Stimulated activated CD8-positive, alpha-beta memory T cell treated with anti-CD3 and anti-CD28 coated beads, Interleukin-4, amount 100 ng/mL, for 48 hours (primary cell): ENCODE results near the gene CACNA2D3.

Source experiments
- DNase-seq: peaks from one replicate; pipeline ENCODE4 v3.0.0-alpha.2; 2020

CACNA2D3 gene

GRCh38 chr3:54901906-54902685 is 779.7 kb downstream of the CACNA2D3 start:
- no peak for DNase-seq

- no peak for DNase-seq
These were observed 783.0 kb downstream of the CACNA2D3 start for GRCh38 chr3:54905261-54905888.

- no peak for DNase-seq
These were observed 783.6 kb downstream of the CACNA2D3 start for GRCh38 chr3:54905920-54906319.

GRCh38 chr3:54906763-54907162 is 784.4 kb downstream of the CACNA2D3 start:
- no peak for DNase-seq

- DNase-seq = no peak
These were observed 786.8 kb downstream of the CACNA2D3 start for GRCh38 chr3:54909191-54909590.

GRCh38 chr3:54914180-54914579 is 791.8 kb downstream of the CACNA2D3 start:
- no peak for DNase-seq

- DNase-seq = no peak
These were observed 792.8 kb downstream of the CACNA2D3 start for GRCh38 chr3:54915181-54915580.

- no peak for DNase-seq
These were observed 793.6 kb downstream of the CACNA2D3 start for GRCh38 chr3:54915976-54916375.

- DNase-seq = no peak
These were observed 794.4 kb downstream of the CACNA2D3 start for GRCh38 chr3:54916732-54917131.

- DNase-seq = no peak
These were observed 794.8 kb downstream of the CACNA2D3 start for GRCh38 chr3:54917174-54917573.

GRCh38 chr3:54917862-54918261 is 795.5 kb downstream of the CACNA2D3 start:
- DNase-seq = no peak

- no peak for DNase-seq
These were observed 796.2 kb downstream of the CACNA2D3 start for GRCh38 chr3:54918516-54918915.

GRCh38 chr3:54928046-54928770 is 805.9 kb downstream of the CACNA2D3 start, which contains the start of gene LRTM1:
Gene LRTM1, minus strand, starts transcription at chr3:54928059. Its CDS starts 148 bp downstream, at chr3:54927911.
- no peak for DNase-seq

- DNase-seq = no peak
These were observed 808.8 kb downstream of the CACNA2D3 start for GRCh38 chr3:54931182-54931581.

GRCh38 chr3:54932606-54933005 is 810.3 kb downstream of the CACNA2D3 start:
- DNase-seq = no peak

- no peak for DNase-seq
These were observed 813.5 kb downstream of the CACNA2D3 start for GRCh38 chr3:54935869-54936268.

GRCh38 chr3:54936561-54936960 is 814.2 kb downstream of the CACNA2D3 start:
- DNase-seq = no peak

GRCh38 chr3:54939557-54940300 is 817.4 kb downstream of the CACNA2D3 start:
- DNase-seq = no peak

GRCh38 chr3:54940971-54941370 is 818.6 kb downstream of the CACNA2D3 start:
- DNase-seq = no peak

- no peak for DNase-seq
These were observed 819.5 kb downstream of the CACNA2D3 start for GRCh38 chr3:54941690-54942362.

- no peak for DNase-seq
These were observed 827.2 kb downstream of the CACNA2D3 start for GRCh38 chr3:54949491-54950044.

GRCh38 chr3:54950391-54951003 is 828.1 kb downstream of the CACNA2D3 start:
- DNase-seq = no peak
